ENCODE data around the gene KIF13A. TPM values are rescaled to one million over a fixed set of nuclear protein-coding genes. Genes with fewer than 3 reads are reported as not detected.

Gene KIF13A
- total and polyA plus RNA-seq, 2 donors (not counting 3 experiments of a cell fraction or from before 2014, with no cell fraction given): 24.9 to 65.8 TPM

- intact Hi-C loops (cut with micrococcal nuclease): no loop called here
Observed at GRCh38 chr6:17874753-17875152, 112.7 kb downstream of the KIF13A start.

More at GRCh38 chr6:17874753-17875152, 112.7 kb downstream of the KIF13A start:
- no TSS peak for BruUV-seq (replicated peaks)
- Histone ChIP-seq H3K27ac (ENCODE audit: insufficient read depth, low read depth, low read length) (no peak overlapping the region), H3K79me2 (ENCODE audit: control insufficient read depth, insufficient read depth, low read length) (no peaks in the 10 kb centered on the region), H3K4me2 (ENCODE audit: insufficient read depth, low read length) (no peak overlapping the region), H3K9me1 (replicated peaks; ENCODE audit: control insufficient read depth, extremely low read depth, insufficient read depth, low read length) (no peaks in the 10 kb centered on the region), H3K9ac (replicated peaks; ENCODE audit: extremely low read depth, insufficient read depth, low read length) (no peak overlapping the region), H4K20me1 (replicated peaks; ENCODE audit: control insufficient read depth, extremely low read depth, insufficient read depth, low read length) (no peaks in the 10 kb centered on the region), H3K36me3 (ENCODE audit: control insufficient read depth in 2 of 2, extremely low read depth in 1 of 2, insufficient read depth in 2 of 2, low read length in 2 of 2) (no peaks in the 10 kb centered on the region), H3K4me3 (replicated peaks in 1 of 3; ENCODE audit: insufficient read depth in 1 of 3, low read depth in 1 of 3, low read length in 3 of 3) (no peak overlapping the region), H3K4me1 (ENCODE audit: control insufficient read depth, extremely low read depth, insufficient read depth, low read length) (peaks cover 8% of the 10 kb centered on the region), H2AFZ (ENCODE audit: low read depth, low read length) (no peak overlapping the region), H3K27me3 (ENCODE audit: control insufficient read depth in 2 of 2, insufficient read depth in 2 of 2, low read length in 2 of 2) (no peaks in the 10 kb centered on the region), H3K9me3 (replicated peaks; ENCODE audit: control insufficient read depth, insufficient read depth, low read length) (no peaks in the 10 kb centered on the region)
- DNase-seq (ENCODE audit: low read depth, low spot score): no peak
- dilution Hi-C loops (cut with MboI; ENCODE audit: extremely low pct_ligation_motif_present, low sequenced_read_pairs): no loop called here
- ChIA-PET POLR2A (no interaction called here), CTCF (no interaction called here)
- FAIRE-seq: no peak
- TF ChIP-seq MYC (IDR thresholded peaks at IDR 0.05; ENCODE audit: low read depth, low read length) (no peak), MAX (IDR thresholded peaks at IDR 0.05; ENCODE audit: insufficient read depth, insufficient read length) (no peak), CTCF (IDR thresholded peaks at IDR 0.05; ENCODE audit: extremely low read depth in 1 of 2, insufficient read depth in 1 of 2, low read depth in 1 of 2, low read length in 2 of 2) (no peak), JUN (IDR thresholded peaks at IDR 0.05; ENCODE audit: borderline replicate concordance, insufficient read depth, insufficient read length, low read depth) (no peak), FOS (IDR thresholded peaks at IDR 0.05; ENCODE audit: borderline replicate concordance, insufficient read depth, low read length) (no peak), POLR2A (IDR thresholded peaks at IDR 0.05; ENCODE audit: low read depth, low read length) (no peak), EZH2 (IDR thresholded peaks at IDR 0.05; ENCODE audit: borderline replicate concordance, low read depth, low read length, severe bottlenecking) (no peak), POLR2AphosphoS5 (IDR thresholded peaks at IDR 0.05; ENCODE audit: insufficient read depth, low read depth, low read length) (no peak), GATA2 (IDR thresholded peaks at IDR 0.05; ENCODE audit: insufficient read depth, insufficient read length, low read depth, low read length) (no peak)

All from endothelial cell of umbilical vein (primary cell).